ENCODE data around the gene TYK2.

Gene TYK2

GRCh38 chr19:10335352-10335985 lies 44.9 kb downstream of the TYK2 start:
- no peak for DNase-seq (ENCODE audit: low spot score)

DNA sequence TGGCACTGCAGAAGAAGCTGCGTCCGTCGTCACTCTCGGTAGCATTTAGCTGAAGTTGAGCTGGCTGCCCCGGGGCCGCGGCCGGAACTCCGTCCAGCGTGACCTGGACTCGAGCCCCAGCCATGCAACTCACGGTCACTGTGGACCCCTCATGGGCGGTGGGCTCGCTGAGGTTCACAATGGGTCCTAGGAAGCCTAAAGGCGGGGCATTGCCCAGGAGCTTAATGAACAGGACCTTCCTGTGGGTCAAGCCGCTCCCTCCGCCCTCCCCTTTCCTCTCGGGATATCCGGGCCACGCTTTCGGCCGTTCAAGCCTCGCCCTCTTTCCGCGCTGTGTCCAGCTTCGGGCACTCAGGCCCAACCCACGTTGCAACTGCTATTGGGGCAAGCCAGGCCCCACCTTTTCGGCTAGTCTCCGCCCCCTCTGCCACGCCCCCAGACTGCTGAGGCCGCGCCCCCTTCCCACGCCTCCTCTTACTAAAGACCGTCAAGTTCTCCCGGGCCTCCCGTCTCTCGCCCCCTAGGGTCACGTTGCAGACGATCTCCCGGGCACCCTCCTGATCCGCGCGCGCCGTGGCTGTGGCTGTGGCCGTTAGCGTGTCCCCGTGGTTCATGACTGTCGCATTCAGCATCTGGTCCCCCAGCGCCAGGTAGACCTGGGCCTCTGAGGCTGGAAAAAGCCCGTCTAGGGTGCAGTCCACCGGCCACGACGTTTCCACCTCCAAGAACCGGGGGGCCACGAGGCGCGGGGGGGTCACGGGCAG lies 45.6 kb downstream of the TYK2 start:
- DNase-seq (ENCODE audit: low spot score), result peak; percentile 81

DNA sequence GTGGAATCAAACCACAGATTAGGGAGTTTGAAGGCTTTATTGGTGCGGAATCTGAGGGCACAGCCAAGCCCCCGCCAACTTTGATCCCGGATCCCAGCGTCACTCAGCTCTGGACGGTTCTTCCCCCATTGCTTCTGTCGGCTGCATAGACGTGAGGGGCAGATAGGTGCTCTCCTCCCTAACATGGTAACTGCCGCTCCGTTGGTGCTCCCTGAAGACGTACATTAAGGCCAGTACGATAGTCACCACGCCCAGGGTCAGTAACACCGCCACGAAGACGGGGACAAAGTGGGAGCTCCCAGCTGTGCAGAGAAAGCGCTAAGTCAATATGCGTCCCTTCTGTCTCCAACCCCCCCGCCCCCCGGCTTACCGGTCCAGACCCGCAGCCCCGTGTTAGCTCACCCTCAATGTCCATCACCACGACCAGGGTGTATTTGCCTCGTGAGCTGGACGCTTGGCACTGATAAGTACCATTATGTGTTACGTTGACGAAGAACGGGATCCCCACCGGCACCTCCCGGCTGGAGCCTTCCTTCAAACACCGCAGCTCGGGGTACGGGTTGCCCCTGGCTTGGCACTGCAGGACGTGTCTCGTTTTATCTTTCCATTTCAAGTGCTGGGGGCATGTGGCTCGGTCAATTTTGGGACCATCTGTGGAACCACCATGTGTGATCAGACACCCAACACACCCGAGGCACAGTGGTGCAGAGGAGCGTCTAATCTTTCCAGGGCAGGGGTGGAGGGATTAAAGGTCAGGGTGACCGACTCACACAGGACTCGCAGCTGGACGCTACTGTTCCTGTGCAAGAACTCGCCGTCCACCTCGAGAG lies 46.4 kb downstream of the TYK2 start:
- DNase-seq (ENCODE audit: low spot score), result no peak

DNA sequence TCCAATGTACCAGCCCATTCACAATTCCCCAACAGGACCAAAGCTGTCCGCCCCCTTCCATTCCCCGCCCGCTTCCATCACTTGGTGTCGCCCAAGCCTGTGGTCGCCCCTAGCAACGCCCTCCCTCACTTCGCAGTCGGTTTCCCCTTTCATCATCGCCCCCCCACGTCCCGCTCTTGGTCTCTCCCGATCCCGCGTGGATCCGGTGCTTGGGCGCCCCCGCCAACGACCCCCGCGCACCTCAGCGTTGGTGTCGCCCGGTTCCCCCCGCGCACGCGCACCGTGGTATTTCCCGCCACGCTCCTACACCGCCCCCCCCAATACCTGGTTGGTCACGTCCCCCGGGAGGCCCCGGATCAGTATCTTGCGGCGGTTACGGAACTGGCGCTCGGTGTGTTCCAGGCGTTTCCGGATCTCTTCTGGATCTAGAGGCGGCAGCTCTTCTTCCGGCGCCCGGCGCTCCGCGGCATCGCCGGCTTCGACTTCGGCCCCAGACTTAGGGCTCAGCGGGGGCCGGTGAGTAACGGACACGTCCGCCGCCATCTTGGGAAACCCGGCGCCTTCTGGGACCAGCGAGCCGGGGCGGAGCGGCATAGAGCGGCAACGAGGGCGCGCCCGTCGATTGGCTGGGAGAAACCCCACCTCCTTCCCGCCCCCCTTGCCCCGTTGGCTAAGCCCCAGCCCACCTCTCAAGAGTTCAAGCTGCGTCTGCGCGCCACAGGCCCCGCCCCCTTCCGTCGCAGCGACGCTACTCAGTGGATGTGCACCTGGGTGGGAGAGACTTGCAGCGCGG lies 47.2 kb downstream of the TYK2 start, which contains the start of gene RAVER1:
TSS of gene RAVER1 (minus strand) at position 565 of the 793 bp plus-strand sequence. CDS start at position 543, 22 bp downstream.
- DNase-seq (ENCODE audit: low spot score), result peak; percentile 93

GRCh38 chr19:10332158-10332964 lies 48.0 kb downstream of the TYK2 start:
- DNase-seq (ENCODE audit: low spot score), result no peak

DNA sequence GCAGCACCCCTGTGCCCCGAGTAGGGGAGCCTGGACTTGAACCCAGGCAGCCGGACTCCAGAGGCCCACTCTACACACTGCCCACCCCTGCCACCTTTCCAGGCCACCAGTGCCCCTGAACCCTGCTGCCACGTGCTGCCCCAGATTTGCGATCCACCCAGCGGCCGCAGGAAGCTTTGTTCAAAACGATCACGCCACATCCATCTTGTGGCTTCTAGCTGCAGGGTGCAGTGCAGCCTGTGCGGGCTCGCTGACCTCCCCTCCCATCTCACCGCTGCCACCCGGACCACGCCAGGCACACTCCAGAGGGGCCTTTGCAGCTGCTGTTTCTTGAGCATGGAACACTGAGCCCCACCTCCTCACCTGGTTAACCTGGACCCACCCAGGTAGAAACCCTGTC lies 50.8 kb downstream of the TYK2 start:
- DNase-seq (ENCODE audit: low spot score), result no peak

DNA sequence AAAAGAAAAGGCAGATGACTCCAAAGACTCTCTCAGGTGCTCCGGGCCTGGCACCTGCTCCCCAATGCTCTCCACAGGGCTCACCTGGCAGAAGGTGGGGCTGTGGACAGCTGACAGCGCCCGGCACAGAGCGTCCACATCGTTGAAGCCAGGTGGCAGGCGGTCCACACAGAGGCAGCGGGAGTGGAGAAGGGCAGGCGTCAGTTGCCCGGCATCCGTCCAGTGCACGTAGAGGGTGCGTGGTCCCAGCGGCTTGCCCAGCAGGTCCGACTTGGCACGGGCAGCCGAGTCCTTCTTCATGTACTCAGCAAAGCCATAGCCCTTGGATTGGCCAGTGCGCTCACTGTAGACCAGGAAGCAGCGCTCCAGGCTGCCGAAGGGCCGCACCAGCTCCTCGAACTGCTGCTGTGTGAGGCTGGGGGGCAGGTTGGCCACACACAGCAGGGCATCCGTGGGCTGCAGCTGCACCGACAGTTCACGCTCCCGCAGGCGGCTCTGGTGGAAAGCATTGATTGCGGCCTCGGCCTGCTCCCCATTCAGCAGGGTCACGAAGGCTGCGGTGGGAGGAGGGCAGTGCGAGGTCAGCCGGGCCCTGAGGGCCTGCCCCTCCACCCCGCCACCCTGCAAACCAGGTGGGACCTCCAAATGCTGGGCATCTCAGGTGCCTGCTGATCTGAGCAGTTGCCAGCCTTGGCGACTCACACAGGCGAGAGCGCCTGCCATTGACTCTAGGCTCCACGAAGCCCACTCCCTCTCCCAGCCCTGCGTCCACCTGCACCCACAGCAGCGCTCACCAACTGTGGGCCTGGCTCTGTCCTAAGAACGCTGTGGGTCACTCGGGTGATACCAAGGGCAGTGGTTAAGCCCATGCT lies 51.6 kb downstream of the TYK2 start:
- no peak for DNase-seq (ENCODE audit: low spot score)

- no peak for DNase-seq (ENCODE audit: low spot score)
These were observed 52.6 kb downstream of the TYK2 start for GRCh38 chr19:10327793-10328192.

DNA sequence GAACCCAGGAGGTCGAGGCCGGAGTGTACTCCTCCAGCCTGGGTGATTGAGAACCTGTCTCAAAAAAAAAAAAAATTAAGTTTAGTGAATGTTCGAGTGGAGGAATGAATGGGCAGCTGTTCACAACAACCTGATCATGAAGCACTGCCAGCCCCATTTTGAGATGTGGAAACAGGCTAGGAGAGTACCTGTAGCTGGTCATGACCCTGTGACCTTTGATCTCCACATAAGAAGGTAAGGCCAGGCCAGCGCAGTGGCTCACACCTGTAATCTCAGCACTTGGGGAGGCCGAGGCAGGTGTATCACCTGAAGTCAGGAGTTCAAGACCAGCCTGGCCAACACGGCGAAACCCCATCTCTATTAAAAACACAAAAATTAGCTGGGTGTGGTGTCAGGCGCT lies 54.6 kb downstream of the TYK2 start:
- no peak for DNase-seq (ENCODE audit: low spot score)

DNA sequence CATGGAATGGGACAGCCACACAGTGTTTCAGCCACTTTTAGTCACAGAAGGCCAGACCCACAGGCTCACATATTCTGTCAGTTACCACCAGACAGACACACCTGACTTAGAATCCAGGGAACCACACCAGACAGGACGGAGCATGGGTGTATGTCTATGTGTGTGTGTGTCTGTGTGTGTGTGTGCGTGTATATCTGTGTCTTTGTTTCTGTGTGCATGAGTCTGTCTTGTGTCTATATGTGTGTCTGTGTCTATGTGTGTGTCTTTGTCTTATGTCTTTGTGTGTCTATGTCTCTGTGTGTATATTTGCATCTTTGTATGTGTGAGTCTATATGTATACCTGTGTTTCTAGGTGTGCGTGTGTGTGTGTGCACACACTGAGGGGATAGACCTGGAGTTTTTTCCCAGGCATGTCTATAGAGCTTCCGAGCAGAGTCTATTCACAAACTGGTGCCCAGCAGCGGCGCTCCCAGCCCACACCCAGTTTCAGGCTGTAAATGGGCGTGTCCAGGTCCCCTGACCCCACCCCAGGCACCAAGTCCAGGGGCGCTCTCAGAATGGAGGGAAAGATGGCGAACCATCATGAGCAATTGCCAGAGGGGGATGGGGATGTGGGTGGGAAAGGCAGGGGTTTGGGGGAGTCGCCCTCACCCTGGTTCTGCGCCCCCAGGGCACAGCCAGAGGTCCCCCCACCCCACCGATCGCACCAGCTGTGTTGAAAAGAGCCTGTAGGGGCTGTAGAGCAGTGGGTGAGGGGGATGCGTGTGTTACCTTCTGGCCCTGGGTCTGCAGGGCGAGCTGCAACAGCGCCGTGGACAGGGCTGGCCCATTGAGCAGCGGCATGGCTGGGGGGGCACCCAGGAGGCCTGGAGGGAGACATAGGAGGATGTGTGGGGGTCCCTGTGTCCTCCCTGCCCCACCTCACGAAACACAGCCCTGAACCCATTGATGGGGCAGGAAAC lies 58.2 kb downstream of the TYK2 start:
- DNase-seq (ENCODE audit: low spot score), result no peak

- no peak for DNase-seq (ENCODE audit: low spot score)
These were observed 59.0 kb downstream of the TYK2 start for GRCh38 chr19:10321417-10321797.

DNA sequence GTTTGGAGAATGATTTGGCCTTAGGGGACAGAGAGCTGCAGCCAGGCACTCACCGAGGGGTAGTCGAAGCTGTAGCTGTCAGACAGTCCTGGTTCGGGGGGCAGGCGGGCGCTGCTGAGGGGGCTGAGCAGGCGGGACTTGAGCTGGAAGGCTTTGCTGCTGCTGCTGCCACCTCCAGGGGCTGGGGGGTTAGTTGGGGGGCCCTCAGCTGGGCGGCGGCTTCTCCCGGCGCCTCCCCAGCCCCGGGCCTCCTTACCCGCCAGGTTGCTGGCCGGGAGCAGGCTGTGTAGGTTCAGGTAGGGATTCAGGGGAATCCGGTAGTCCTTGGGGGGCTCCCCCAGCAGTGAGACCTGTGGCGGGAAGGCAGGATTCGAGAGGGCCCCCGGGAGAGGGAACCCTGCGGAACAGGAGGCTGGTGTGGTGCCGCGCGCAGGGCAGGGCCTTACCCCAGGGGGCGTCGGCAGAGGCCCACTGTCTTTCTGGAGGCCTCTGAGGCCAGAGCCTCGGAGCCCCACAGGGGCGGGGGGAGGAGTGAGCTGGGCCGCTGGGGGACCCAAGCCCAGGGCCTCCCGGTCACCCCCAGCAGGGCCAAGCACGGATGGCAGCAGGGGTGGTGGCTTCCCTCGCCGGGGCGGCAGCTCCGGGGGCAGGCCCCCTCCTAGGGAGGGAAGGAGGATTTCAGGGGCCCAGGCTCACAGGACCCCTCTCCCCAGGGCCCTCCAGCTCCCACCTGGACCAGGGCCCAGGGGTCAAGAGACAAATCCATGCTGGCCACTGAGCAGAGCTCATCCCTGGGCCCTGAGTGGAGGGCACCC lies 59.6 kb downstream of the TYK2 start:
- DNase-seq (ENCODE audit: low spot score), result no peak

DNA sequence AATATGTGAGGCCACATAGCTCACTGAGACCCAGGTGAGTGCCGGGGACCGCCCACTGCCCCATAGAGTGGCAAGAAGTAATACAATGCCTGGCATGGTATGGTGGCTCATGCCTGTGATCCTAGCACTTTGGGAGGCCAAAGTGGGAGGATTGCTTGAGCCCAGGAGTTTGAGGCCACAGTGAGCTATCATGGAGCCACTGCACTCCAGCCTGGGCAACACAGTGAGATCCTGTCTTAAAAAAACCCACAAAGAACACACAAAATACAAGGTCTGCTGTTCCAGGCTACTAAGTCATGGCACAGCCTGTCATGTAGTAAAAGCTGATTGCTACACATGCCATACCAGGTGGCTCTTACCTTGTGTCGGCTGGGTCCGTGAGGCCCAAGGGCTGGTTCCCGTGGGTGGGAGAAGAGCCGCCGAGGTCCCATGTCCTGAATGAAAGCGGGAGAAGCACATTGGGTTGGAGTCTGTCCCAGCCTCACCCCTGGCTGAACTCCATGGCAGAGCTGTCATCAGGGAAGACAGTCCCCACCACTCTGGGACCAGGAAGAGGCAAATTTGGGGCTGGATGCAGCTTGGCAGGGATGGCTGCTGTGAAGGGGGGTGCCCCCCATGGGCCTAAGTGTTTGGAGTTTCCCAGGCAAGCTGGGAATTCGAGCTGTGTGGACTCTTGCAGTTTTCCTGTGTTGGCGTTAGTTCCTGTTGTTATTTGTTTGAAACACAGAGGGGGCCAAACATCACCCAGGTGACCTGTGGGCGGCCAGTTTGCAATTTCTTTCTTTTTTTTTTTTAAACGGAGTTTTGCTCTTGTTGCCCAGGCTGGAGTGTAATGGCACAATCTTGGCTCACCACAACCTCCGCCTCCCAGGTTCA lies 61.3 kb downstream of the TYK2 start:
- DNase-seq (ENCODE audit: low spot score), result no peak

DNA sequence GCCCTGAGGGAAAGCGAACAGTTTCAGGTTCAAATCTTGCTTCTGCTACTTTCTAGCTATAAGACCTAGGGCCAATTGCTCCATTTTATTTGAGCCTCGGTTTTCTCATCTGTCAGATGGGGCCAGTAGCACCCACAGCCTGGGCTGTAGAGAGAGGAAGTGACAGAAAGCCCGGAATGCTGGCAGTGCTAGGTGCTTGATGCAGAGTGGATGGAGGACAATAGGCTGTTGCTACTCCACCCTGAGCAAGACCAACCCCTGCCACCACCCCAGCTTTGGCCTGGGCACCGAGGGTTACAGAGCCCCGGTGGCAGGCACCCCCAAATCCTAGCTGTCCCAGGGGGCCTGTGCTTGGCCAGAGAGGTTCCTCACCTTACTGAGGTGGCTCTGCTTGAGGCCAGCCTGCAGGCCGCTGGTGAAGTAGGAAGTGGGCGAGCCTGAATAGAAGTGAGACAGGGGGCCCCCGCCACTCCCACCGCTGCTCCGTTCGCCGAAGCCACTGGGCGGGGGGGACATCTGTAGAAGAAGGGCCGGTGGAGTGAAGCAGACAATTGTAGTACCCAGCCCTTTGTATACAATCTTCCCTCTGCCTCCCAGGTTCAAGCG lies 62.4 kb downstream of the TYK2 start:
- DNase-seq (ENCODE audit: low spot score), result no peak

DNA sequence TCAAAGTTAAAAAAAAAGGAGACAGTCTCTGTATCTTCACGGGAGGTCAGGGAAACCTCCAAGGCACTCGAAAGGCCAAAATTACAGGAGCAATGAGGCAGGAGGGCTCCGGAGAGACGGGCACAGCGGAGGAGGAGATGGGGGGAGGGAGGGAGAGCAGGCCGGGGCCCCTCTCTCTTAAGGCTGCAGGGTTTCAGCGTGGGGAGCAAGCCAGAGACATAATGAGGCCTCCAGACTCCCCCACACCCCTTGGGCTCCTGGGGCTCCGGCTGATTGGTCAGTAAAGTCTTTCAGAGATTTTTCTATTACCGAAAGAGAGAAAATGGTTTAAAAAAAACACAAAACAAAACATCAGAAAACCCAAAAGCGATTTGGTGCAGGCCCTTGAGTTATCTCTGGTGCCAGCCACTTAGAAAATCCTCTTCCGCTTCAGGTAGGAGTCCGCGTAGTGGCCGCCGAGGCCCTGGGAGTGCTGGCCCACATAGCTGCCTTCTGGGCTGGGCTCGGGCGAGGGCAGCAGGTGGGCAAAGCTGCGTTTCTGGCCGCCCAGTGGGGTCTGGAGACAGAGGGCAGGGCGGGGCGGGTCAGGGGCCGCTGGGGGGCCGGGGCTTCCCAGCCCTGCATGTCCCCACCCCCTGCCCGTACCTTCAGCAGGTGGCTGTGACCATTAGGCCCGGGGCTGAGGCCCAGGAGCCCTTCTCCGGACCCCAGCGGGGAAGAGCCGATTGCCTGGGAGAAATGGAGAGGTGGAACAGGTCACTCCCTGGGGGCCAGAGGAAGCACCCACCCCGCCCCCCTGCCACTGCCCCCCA lies 63.1 kb downstream of the TYK2 start:
- DNase-seq (ENCODE audit: low spot score), result no peak

Measured in SK-N-DZ (cell line).